Caco-2 (cell line): Measurements from ENCODE around the gene DYRK1B. TPM values are rescaled to one million over a fixed set of nuclear protein-coding genes. Genes with fewer than 3 reads are reported as not detected.

Experiments used
- BruUV-seq: library from RNA; stranded (reverse); fragments of 400-500 nt; replicated peaks from 2 replicates; lab custom pipeline; 2021; lab: Mats Ljungman, UMichigan
- CTCF ChIA-PET: fragments of 300-600 bp; sonication (Branson Sonifier 250); formaldehyde crosslinking; loops from one replicate; lab custom pipeline; 2022; ENCODE audit warnings: antibody characterized with exemption; lab: Charles Lee
- POLR2A ChIA-PET: fragments of 300-600 bp; sonication (Branson Sonifier 250); formaldehyde crosslinking; loops from one replicate; lab custom pipeline; 2022; ENCODE audit warnings: antibody characterized with exemption; lab: Charles Lee
- DNase-seq, 2 experiments: peaks; one replicate each; pipeline versions ENCODE4 v3.0.0 to v3.0.0-alpha.2; 2020 to 2022
- H3K27me3 ChIP-seq: replicated peaks from 2 replicates; pipeline ENCODE4 v1.6.0; 2011; ENCODE audit warnings: low read length; ENCODE audit not compliant: control insufficient read depth, insufficient read depth
- H3K36me3 ChIP-seq: 2 replicates; pipeline ENCODE4 v1.5.1; 2011; ENCODE audit warnings: low read length; ENCODE audit not compliant: control insufficient read depth, insufficient read depth
- H3K4me1 ChIP-seq: fragments of 250-450 bp; sonication (Bioruptor Pico); 2 replicates; pipeline ENCODE4 v1.5.1; 2020; ENCODE audit warnings: mild to moderate bottlenecking
- H3K4me3 ChIP-seq: 2 replicates; pipeline ENCODE4 v1.5.1; 2011; ENCODE audit warnings: low read depth, mild to moderate bottlenecking, control low read depth, low read length
- H3K9me3 ChIP-seq: fragments of 250-450 bp; sonication (Bioruptor Pico); 2 replicates; pipeline ENCODE4 v1.5.1; 2020; ENCODE audit warnings: mild to moderate bottlenecking, moderate library complexity
- H3K27ac Mint-ChIP-seq: one replicate; pipeline ENCODE4 v1.8.0; 2022; ENCODE audit warnings: mixed read lengths; ENCODE audit not compliant: unreplicated experiment
- H3K27me3 Mint-ChIP-seq: one replicate; pipeline ENCODE4 v1.8.0; 2022; ENCODE audit warnings: mixed read lengths; ENCODE audit not compliant: insufficient read depth, unreplicated experiment
- H3K36me3 Mint-ChIP-seq: one replicate; pipeline ENCODE4 v1.8.0; 2022; ENCODE audit warnings: mild to moderate bottlenecking, mixed read lengths; ENCODE audit not compliant: insufficient read depth, unreplicated experiment
- H3K4me1 Mint-ChIP-seq: one replicate; pipeline ENCODE4 v1.8.0; 2022; ENCODE audit warnings: low read depth, mixed read lengths; ENCODE audit not compliant: unreplicated experiment
- H3K4me3 Mint-ChIP-seq: one replicate; pipeline ENCODE4 v1.8.0; 2022; ENCODE audit warnings: mild to moderate bottlenecking, moderate library complexity, mixed read lengths; ENCODE audit not compliant: unreplicated experiment
- H3K9me3 Mint-ChIP-seq: one replicate; pipeline ENCODE4 v1.8.0; 2022; ENCODE audit warnings: mixed read lengths; ENCODE audit not compliant: unreplicated experiment
- intact Hi-C: fragments of 100-400 bp; cut with micrococcal nuclease; formaldehyde crosslinking; loops from one replicate; pipeline ENCODE4 v1.10.0; 2022; ENCODE audit not compliant: unreplicated experiment
- total RNA-seq: library from RNA; stranded (reverse); gene quantifications from 2 replicates; pipeline ENCODE4 v1.2.3, GENCODE V29; 2022
- TF ChIP-seq, protein P1 (sequence below), 2 experiments: fragments of 200-600 bp in 1 of 2; IDR thresholded peaks; 1 replicate in 1 of 2; 2 replicates in 1 of 2; pipeline versions ENCODE4 v1.5.1 to v1.8.0; 2011 to 2022; ENCODE audit warnings: antibody characterized with exemption in 1 of 2, control low read depth in 1 of 2, inconsistent platforms in 1 of 2, low read depth in 1 of 2, low read length in 1 of 2, mild to moderate bottlenecking in 1 of 2, moderate library complexity in 1 of 2; ENCODE audit not compliant: insufficient read depth in 1 of 2, severe bottlenecking in 1 of 2, unreplicated experiment in 1 of 2

DYRK1B gene
- total RNA-seq, 1 experiment from 2014 or later, result 5.4 TPM

DNA sequence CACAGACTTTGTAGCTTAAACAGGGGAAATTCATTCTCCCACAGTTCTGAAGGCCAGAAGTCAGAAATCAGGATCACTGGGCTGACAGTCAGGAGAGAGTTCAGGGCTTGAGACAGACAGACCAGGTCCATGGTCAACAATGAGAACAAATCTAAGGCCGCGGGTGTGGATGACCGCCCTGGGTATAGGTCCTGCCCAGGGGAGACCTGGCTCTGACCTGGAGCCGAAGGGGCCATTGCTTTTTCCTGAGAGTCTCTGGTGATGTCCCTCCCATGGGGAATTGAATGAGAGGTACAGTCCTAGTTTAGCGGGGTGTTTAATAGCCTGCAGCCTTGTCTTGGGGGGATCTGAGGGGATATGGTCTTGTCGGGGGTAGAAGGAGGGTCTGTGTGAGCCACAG is 37.4 kb upstream of the DYRK1B start:
- Histone ChIP-seq H3K36me3 (no peaks in the 10 kb centered on the region), H3K4me3 (no peak overlapping the region), H3K4me1 (no peaks in the 10 kb centered on the region), H3K27me3 (no peaks in the 10 kb centered on the region), H3K9me3 (no peaks in the 10 kb centered on the region; the same call in 1 of the 2 replicates)
- H3K4me3 Mint-ChIP-seq, result no peak overlapping the region
- H3K27ac Mint-ChIP-seq, result no peak overlapping the region
- POLR2A ChIA-PET, result no interaction called here
- no peak for DNase-seq
- H3K4me1 Mint-ChIP-seq, result no peaks in the 10 kb centered on the region
- H3K9me3 Mint-ChIP-seq, result no peaks in the 10 kb centered on the region
- intact Hi-C loops, result no loop called here
- H3K27me3 Mint-ChIP-seq, result peaks cover 1% of the 10 kb centered on the region
- no TSS peak for BruUV-seq
- CTCF ChIA-PET, result no interaction called here
- TF ChIP-seq, protein P1, sequence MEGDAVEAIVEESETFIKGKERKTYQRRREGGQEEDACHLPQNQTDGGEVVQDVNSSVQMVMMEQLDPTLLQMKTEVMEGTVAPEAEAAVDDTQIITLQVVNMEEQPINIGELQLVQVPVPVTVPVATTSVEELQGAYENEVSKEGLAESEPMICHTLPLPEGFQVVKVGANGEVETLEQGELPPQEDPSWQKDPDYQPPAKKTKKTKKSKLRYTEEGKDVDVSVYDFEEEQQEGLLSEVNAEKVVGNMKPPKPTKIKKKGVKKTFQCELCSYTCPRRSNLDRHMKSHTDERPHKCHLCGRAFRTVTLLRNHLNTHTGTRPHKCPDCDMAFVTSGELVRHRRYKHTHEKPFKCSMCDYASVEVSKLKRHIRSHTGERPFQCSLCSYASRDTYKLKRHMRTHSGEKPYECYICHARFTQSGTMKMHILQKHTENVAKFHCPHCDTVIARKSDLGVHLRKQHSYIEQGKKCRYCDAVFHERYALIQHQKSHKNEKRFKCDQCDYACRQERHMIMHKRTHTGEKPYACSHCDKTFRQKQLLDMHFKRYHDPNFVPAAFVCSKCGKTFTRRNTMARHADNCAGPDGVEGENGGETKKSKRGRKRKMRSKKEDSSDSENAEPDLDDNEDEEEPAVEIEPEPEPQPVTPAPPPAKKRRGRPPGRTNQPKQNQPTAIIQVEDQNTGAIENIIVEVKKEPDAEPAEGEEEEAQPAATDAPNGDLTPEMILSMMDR (IDR thresholded peaks at IDR 0.05; ENCODE audit: insufficient read depth in 1 of 2, low read depth in 1 of 2, low read length in 1 of 2, severe bottlenecking in 1 of 2, unreplicated experiment in 1 of 2), result no peak
- no peaks in the 10 kb centered on the region for H3K36me3 Mint-ChIP-seq

DNA sequence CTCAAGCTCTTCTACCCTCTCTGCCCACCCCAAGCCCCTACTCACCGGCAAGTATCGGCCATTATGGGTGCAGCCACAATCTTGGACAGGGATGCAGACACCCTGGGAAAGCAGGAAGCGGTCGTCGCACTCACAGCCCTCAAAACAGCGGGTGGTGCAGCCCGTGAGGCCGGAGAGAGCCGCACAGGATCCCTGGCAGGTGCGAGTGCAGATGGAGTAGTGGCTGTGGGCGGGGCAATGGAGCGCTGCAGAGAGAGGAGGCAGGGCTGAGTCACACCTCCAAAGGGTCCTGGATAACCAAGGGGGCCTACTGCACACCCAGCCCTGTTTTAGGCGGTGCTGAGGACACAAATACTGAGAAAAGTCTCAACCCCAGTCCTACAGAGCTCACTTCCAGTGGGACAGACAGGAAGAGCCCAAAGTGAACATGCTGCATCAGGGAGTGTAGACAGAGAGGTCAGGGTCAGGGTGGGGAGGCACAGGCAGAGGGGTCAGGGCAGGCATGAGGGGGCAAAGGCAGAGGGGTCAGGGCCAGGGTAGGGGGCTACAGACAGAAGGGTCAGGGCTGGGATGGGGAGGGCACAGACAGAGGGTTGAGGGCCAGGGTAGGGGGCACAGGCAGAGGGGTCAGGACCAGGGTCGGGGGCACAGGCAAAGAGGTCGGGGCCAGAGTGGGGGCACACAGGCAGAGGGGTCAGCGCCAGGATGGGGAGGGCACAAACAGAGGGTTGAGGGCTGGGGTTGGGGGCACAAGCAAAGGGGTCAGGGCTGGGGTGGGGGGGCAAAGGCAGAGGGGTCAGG is 36.4 kb upstream of the DYRK1B start:
- CTCF ChIA-PET, result interaction anchor here (0.8 kb wide), 1 partner anchor 27 kb away, joined by 4 read pairs; no protein-coding TSS in a partner anchor
- Mint-ChIP-seq H3K27ac (no peak overlapping the region), H3K4me3 (no peak overlapping the region), H3K27me3 (peaks cover 2% of the 10 kb centered on the region), H3K36me3 (no peaks in the 10 kb centered on the region), H3K4me1 (no peaks in the 10 kb centered on the region), H3K9me3 (no peaks in the 10 kb centered on the region)
- intact Hi-C loops, result no loop called here
- no peaks in the 10 kb centered on the region; the same call in 1 of the 2 replicates for H3K9me3 ChIP-seq
- POLR2A ChIA-PET, result no interaction called here
- H3K36me3 ChIP-seq, result no peaks in the 10 kb centered on the region
- no peaks in the 10 kb centered on the region for H3K27me3 ChIP-seq
- no peak for DNase-seq
- no peaks in the 10 kb centered on the region for H3K4me1 ChIP-seq
- TF ChIP-seq, protein P1 (IDR thresholded peaks at IDR 0.05; ENCODE audit: insufficient read depth in 1 of 2, low read depth in 1 of 2, low read length in 1 of 2, severe bottlenecking in 1 of 2, unreplicated experiment in 1 of 2), result no peak
- no TSS peak for BruUV-seq
- H3K4me3 ChIP-seq, result no peak overlapping the region

DNA sequence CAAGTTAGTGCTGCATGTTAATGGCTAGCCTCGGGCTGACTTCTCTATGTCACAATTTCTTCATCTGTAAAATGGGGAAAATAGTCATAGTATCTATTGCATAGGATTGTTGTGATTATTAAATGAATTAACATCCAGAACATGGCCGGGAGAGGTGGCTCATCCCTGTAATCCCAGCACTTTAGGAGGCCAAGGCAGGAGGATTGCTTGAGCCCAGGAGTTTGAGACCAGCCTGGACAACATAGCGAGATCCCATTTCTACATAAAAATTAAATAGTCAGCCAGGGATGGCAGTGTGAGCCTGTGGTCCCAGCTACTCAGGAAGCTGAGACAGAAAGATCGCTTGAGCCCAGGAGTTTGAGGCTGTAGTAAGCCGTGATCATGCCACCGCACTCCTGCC is 34.0 kb upstream of the DYRK1B start:
- no peak for DNase-seq
- Histone ChIP-seq H3K4me3 (no peak overlapping the region), H3K9me3 (no peaks in the 10 kb centered on the region; the same call in 1 of the 2 replicates), H3K27me3 (no peaks in the 10 kb centered on the region), H3K36me3 (no peaks in the 10 kb centered on the region), H3K4me1 (no peaks in the 10 kb centered on the region)
- H3K27me3 Mint-ChIP-seq, result peaks cover 6% of the 10 kb centered on the region
- no peaks in the 10 kb centered on the region for H3K9me3 Mint-ChIP-seq
- ChIA-PET CTCF (no interaction called here), POLR2A (no interaction called here)
- H3K27ac Mint-ChIP-seq, result no peak overlapping the region
- no TSS peak for BruUV-seq
- intact Hi-C loops, result no loop called here
- H3K4me1 Mint-ChIP-seq, result no peaks in the 10 kb centered on the region
- H3K36me3 Mint-ChIP-seq, result no peaks in the 10 kb centered on the region
- no peak overlapping the region for H3K4me3 Mint-ChIP-seq
- TF ChIP-seq, protein P1 (IDR thresholded peaks at IDR 0.05; ENCODE audit: insufficient read depth in 1 of 2, low read depth in 1 of 2, low read length in 1 of 2, severe bottlenecking in 1 of 2, unreplicated experiment in 1 of 2), result no peak
